ENCODE results near the gene VMP1. TPM values are rescaled to one million over a fixed set of nuclear protein-coding genes. Genes with fewer than 3 reads are reported as not detected.

VMP1 gene
- total RNA-seq, 1 experiment from 2014 or later: 281 TPM

DNA sequence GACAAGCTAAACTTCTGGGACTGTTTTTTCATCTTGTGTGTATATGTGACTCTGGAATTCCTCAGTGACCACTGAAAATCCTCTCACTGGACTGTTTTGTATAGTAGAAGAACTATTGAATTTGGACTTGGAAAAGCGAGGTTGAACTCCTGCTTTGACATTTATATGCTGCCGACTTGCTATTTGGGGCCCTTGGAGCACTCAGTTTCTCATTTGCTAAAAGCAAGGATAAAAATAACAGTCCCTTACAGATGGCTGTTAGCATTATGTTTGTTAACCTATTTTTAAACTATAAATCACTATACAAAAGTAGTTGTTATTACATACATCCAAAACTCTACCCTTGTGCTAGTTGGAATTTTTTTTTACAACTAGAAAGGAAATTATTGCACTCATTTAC is 9.0 kb downstream of the VMP1 start:
- Histone ChIP-seq H3K4me3 (ENCODE audit: low read depth in 2 of 2, low read length in 2 of 2) (no peak overlapping the region), H3K9me3 (ENCODE audit: control insufficient read depth, insufficient read depth, low read depth, low read length) (no peaks in the 10 kb centered on the region), H3K27me3 (ENCODE audit: control insufficient read depth, insufficient read depth, low read length) (no peaks in the 10 kb centered on the region), H3K4me1 (ENCODE audit: control insufficient read depth, insufficient read depth, low read length) (peaks cover 33% of the 10 kb centered on the region), H3K27ac (ENCODE audit: low read length) (0 out of 2 replicates have a peak overlapping the region, but pooled peaks have one; percentile 13), H3K36me3 (ENCODE audit: control insufficient read depth, insufficient read depth, low read length) (no peaks in the 10 kb centered on the region; the same call in 1 of the 2 replicates)
- intact Hi-C loops (cut with micrococcal nuclease; ENCODE audit: unreplicated experiment) (no loop called here), in situ Hi-C loops (cut with HindIII; ENCODE audit: low pct_unique_long_range_greater_than_20kb, low sequenced_read_pairs) (no loop called here)
- DNase-seq (ENCODE audit: low read depth, low spot score) (no peak), ATAC-seq (no peak)
- no peak for TF ChIP-seq TCF7L2 (IDR thresholded peaks at IDR 0.05; ENCODE audit: low read depth, low read length)
- no peak for TF ChIP-seq POLR2AphosphoS5 (IDR thresholded peaks at IDR 0.05; ENCODE audit: low read depth, low read length)
- TF ChIP-seq CTCF (IDR thresholded peaks at IDR 0.05): no peak
- TF ChIP-seq REST (IDR thresholded peaks at IDR 0.05; ENCODE audit: insufficient read depth in 1 of 2, low read depth in 2 of 2, low read length in 1 of 2): no peak
- BruUV-seq (replicated peaks): no TSS peak
- POLR2A ChIA-PET: no interaction called here
- CTCF ChIA-PET: no interaction called here

DNA sequence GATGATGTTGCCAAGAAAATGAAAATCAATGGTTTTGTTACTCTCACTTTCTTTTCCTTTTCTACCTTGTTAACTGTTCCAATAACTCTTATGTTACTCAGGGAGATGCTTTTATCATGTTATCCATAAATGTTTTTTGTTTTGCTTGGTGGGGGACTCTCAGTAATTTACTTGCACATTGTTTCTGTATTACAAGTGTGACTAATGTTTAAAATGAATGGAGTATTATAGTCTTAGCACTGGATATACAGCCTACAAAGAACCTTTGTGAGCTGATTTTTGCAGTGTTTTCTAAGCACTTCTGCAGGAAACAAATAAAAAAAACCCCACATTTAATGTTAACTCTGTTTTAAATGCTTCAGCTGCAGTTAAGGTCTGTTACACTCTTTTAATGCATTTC is 12.1 kb downstream of the VMP1 start:
- in situ Hi-C loops (cut with HindIII; ENCODE audit: low pct_unique_long_range_greater_than_20kb, low sequenced_read_pairs) (no loop called here), intact Hi-C loops (cut with micrococcal nuclease; ENCODE audit: unreplicated experiment) (no loop called here)
- no peaks in the 10 kb centered on the region for H3K9me3 ChIP-seq (ENCODE audit: control insufficient read depth, insufficient read depth, low read depth, low read length)
- no peak for DNase-seq (ENCODE audit: low read depth, low spot score)
- no peak overlapping the region for H3K4me3 ChIP-seq (ENCODE audit: low read depth in 2 of 2, low read length in 2 of 2)
- no peaks in the 10 kb centered on the region; the same call in 1 of the 2 replicates for H3K36me3 ChIP-seq (ENCODE audit: control insufficient read depth, insufficient read depth, low read length)
- ATAC-seq: no peak
- ChIA-PET POLR2A (no interaction called here), CTCF (no interaction called here)
- peaks cover 30% of the 10 kb centered on the region for H3K4me1 ChIP-seq (ENCODE audit: control insufficient read depth, insufficient read depth, low read length)
- BruUV-seq (replicated peaks): TSS peak; percentile 12
- H3K27me3 ChIP-seq (ENCODE audit: control insufficient read depth, insufficient read depth, low read length): no peaks in the 10 kb centered on the region
- TF ChIP-seq POLR2AphosphoS5 (IDR thresholded peaks at IDR 0.05; ENCODE audit: low read depth, low read length): no peak
- TF ChIP-seq SIN3A (IDR thresholded peaks at IDR 0.05; ENCODE audit: borderline replicate concordance, insufficient read depth, low read depth, low read length): no peak
- no peak for TF ChIP-seq CTCF (IDR thresholded peaks at IDR 0.05)
- H3K27ac ChIP-seq (ENCODE audit: low read length): peak overlapping the region; percentile 34
